Forelimb muscle (tissue), 1 donor: ENCODE results near the gene CHST10. TPM values are rescaled to one million over a fixed set of nuclear protein-coding genes. Genes with fewer than 3 reads are reported as not detected.

ENCODE experiments used
- polyA plus RNA-seq: library from polyadenylated mRNA; unstranded; fragments of 120-200 nt; gene quantifications from one replicate; pipeline ENCODE4 v1.2.1, GENCODE V29; 2013; ENCODE audit not compliant: insufficient read length

Gene CHST10
- polyA plus RNA-seq, 1 donor = 11.0 TPM

Other genes starting within 250 kb of the CHST10 start
- 1.5 TPM for gene LONRF2, start 95.2 kb downstream of the CHST10 start, polyA plus RNA-seq
- not detected for gene NMS, start 52.8 kb upstream of the CHST10 start, polyA plus RNA-seq
- 34.3 TPM for gene PDCL3, start 145.3 kb upstream of the CHST10 start, polyA plus RNA-seq